Liver (tissue), 9 donors: Measurements from ENCODE around the gene CD96. TPM values are rescaled to one million over a fixed set of nuclear protein-coding genes. Genes with fewer than 3 reads are reported as not detected.

Experiments
- DNase-seq: peaks from one replicate; pipeline ENCODE4 v3.0.0-alpha.2; 2017; ENCODE audit warnings: low spot score
- H3K27ac ChIP-seq, 2 donors: one replicate each; pipeline ENCODE4 v1.7.0; 2013; ENCODE audit warnings: inconsistent platforms in 2 of 2, low read length in 2 of 2, control low read depth in 1 of 2, low read depth in 1 of 2, mild to moderate bottlenecking in 1 of 2
- H3K27me3 ChIP-seq, 4 donors: one replicate each; pipeline versions ENCODE4 v1.6.1 to v1.7.0; 2013; ENCODE audit warnings: low read length in 3 of 4, inconsistent platforms in 1 of 4, mild to moderate bottlenecking in 1 of 4, moderate library complexity in 1 of 4; ENCODE audit not compliant: control insufficient read depth in 4 of 4, insufficient read depth in 4 of 4
- H3K36me3 ChIP-seq, 4 donors: one replicate each; pipeline versions ENCODE4 v1.6.1 to v1.7.0; 2013; ENCODE audit warnings: low read length in 3 of 4, mild to moderate bottlenecking in 3 of 4, low read depth in 1 of 4, moderate library complexity in 1 of 4; ENCODE audit not compliant: control insufficient read depth in 4 of 4, insufficient read depth in 3 of 4
- H3K4me1 ChIP-seq, 4 donors: one replicate each; pipeline versions ENCODE4 v1.6.1 to v1.7.0; 2013; ENCODE audit warnings: low read length in 3 of 4, mild to moderate bottlenecking in 3 of 4, moderate library complexity in 1 of 4; ENCODE audit not compliant: control insufficient read depth in 4 of 4, insufficient read depth in 4 of 4
- H3K4me3 ChIP-seq, 3 donors: one replicate each; pipeline versions ENCODE4 v1.6.1 to v1.7.0; 2013; ENCODE audit warnings: low read length in 3 of 3, control low read depth in 1 of 3, low read depth in 1 of 3, mild to moderate bottlenecking in 1 of 3
- H3K9ac ChIP-seq, 2 donors: one replicate each; pipeline ENCODE4 v1.7.0; 2013; ENCODE audit warnings: low read length in 2 of 2, mild to moderate bottlenecking in 2 of 2, moderate library complexity in 2 of 2, control low read depth in 1 of 2, low read depth in 1 of 2
- H3K9me3 ChIP-seq, 4 donors: one replicate each; pipeline versions ENCODE4 v1.6.1 to v1.7.0; 2013; ENCODE audit warnings: low read length in 3 of 4; ENCODE audit not compliant: control insufficient read depth in 4 of 4
- CTCF ChIP-seq: fragments of 150-350 bp; IDR thresholded peaks from 2 replicates; pipeline ENCODE4 v1.5.1; 2017; ENCODE audit warnings: improper control_type of control experiment, low read depth, low read length; ENCODE audit not compliant: missing input control
- EGR1 ChIP-seq, 2 donors: IDR thresholded peaks; 2 replicates each; pipeline ENCODE4 v1.6.1; 2016 to 2018; ENCODE audit warnings: antibody characterized with exemption in 2 of 2, low read depth in 2 of 2
- FOXA1 ChIP-seq: IDR thresholded peaks from 2 replicates; pipeline ENCODE4 v1.6.1; 2016; ENCODE audit warnings: antibody characterized with exemption
- FOXA2 ChIP-seq: IDR thresholded peaks from 2 replicates; pipeline ENCODE4 v1.6.1; 2016; ENCODE audit warnings: antibody characterized with exemption
- GABPA ChIP-seq, 2 donors: IDR thresholded peaks in 1 of 2; conservative IDR thresholded peaks in 1 of 2; 2 replicates each; pipeline ENCODE4 v1.6.1; 2016; ENCODE audit warnings: antibody characterized with exemption in 2 of 2, mild to moderate bottlenecking in 1 of 2, moderate library complexity in 1 of 2
- HNF4A ChIP-seq, 2 donors: conservative IDR thresholded peaks; 2 replicates each; pipeline ENCODE4 v1.6.1; 2016; ENCODE audit warnings: antibody characterized with exemption in 2 of 2, mild to moderate bottlenecking in 2 of 2
- HNF4G ChIP-seq: IDR thresholded peaks from 2 replicates; pipeline ENCODE4 v1.6.1; 2016; ENCODE audit warnings: antibody characterized with exemption
- JUND ChIP-seq, 2 donors: IDR thresholded peaks; 2 replicates each; pipeline ENCODE4 v1.6.1; 2016; ENCODE audit warnings: antibody characterized with exemption in 2 of 2
- MAX ChIP-seq: IDR thresholded peaks from 2 replicates; pipeline ENCODE4 v1.6.1; 2016; ENCODE audit warnings: antibody characterized with exemption
- NR2F2 ChIP-seq: IDR thresholded peaks from 2 replicates; pipeline ENCODE4 v1.6.1; 2016; ENCODE audit warnings: antibody characterized with exemption
- REST ChIP-seq: IDR thresholded peaks from 2 replicates; pipeline ENCODE4 v1.6.1; 2016; ENCODE audit warnings: antibody characterized with exemption, mild to moderate bottlenecking
- SP1 ChIP-seq: IDR thresholded peaks from 2 replicates; pipeline ENCODE4 v1.6.1; 2018; ENCODE audit warnings: antibody characterized with exemption, mild to moderate bottlenecking
- TAF1 ChIP-seq: conservative IDR thresholded peaks from 2 replicates; pipeline ENCODE4 v1.6.1; 2016; ENCODE audit warnings: antibody characterized with exemption, mild to moderate bottlenecking
- YY1 ChIP-seq: IDR thresholded peaks from 2 replicates; pipeline ENCODE4 v1.6.1; 2016; ENCODE audit warnings: antibody characterized with exemption, mild to moderate bottlenecking
- ZBTB33 ChIP-seq: IDR thresholded peaks from 2 replicates; pipeline ENCODE4 v1.6.1; 2016; ENCODE audit warnings: antibody characterized with exemption
- WGBS: extraction: QIAGEN DNeasy Blood & Tissue Kit; methylation state at CpG from one replicate; pipeline ENCODE4 v1.1.7; 2013; 5-methylcytosine and 5-hydroxymethylcytosine counted together
- polyA plus RNA-seq, 2 donors: library from polyadenylated mRNA; stranded (reverse) in 1 of 2; unstranded in 1 of 2; fragments of 200-250 nt in 1 of 2; fragments of >200 nt in 1 of 2; fragmentation: Nextera tagmentation in 1 of 2; extraction: Ambion mirVana in 1 of 2; gene quantifications; one replicate each; pipeline versions ENCODE4 v1.2.1 to v1.2.3, GENCODE V29; 2013 to 2015
- total RNA-seq, 2 donors: library from RNA; depleted of rRNA; stranded (reverse); fragments of >200 nt; gene quantifications; one replicate each; pipeline ENCODE4 v1.2.3, GENCODE V29; 2014
- donor health status: healthy.
- donor health status: healthy.
- donor health status: healthy.
- donor health status: healthy.
- donor health status: healthy.

The CD96 gene
- total and polyA plus RNA-seq, 4 donors: 0.46 to 2.7 (median 0.92) TPM

GRCh38 chr3:111531446-111531845, 10.6 kb upstream of the CD96 start:
- Histone ChIP-seq H3K27ac (no peak overlapping the region), H3K4me1 (no peaks in the 10 kb centered on the region), H3K9me3 (no peaks in the 10 kb centered on the region), H3K9ac (no peak overlapping the region), H3K36me3 (no peaks in the 10 kb centered on the region), H3K27me3 (no peaks in the 10 kb centered on the region), H3K4me3 (no peak overlapping the region)
- DNase-seq: no peak
- 81% methylated on average over 4 of the region's 4 CpGs for WGBS
- TF ChIP-seq GABPA (IDR thresholded peaks at IDR 0.05 in 1 of 2, conservative IDR thresholded peaks at IDR 0.05 in 1 of 2) (no peak), REST (no peak), NR2F2 (no peak), FOXA1 (no peak), SP1 (no peak), HNF4G (no peak), MAX (no peak), HNF4A (conservative IDR thresholded peaks at IDR 0.05) (no peak), CTCF (no peak), YY1 (no peak), ZBTB33 (no peak)

GRCh38 chr3:111534701-111535100, 7.3 kb upstream of the CD96 start:
- no peak for TF ChIP-seq HNF4A (conservative IDR thresholded peaks at IDR 0.05)
- TF ChIP-seq TAF1: no peak
- TF ChIP-seq JUND (IDR thresholded peaks at IDR 0.05): no peak
- no peak for TF ChIP-seq FOXA2
- TF ChIP-seq EGR1 (IDR thresholded peaks at IDR 0.05; ENCODE audit: low read depth in 2 of 2): no peak
- 89% methylated on average over 4 of the region's 4 CpGs for WGBS
- H3K4me1 ChIP-seq: peaks cover 0 to 7% (median 3%) of the 10 kb centered on the region in 4 donors
- no peak overlapping the region for H3K27ac ChIP-seq
- no peak overlapping the region for H3K4me3 ChIP-seq
- H3K9ac ChIP-seq: no peak overlapping the region
- H3K9me3 ChIP-seq: no peaks in the 10 kb centered on the region
- H3K36me3 ChIP-seq: no peaks in the 10 kb centered on the region
- DNase-seq: no peak
- no peaks in the 10 kb centered on the region for H3K27me3 ChIP-seq
